ENCODE data around the gene POLR2L. TPM values are rescaled to one million over a fixed set of nuclear protein-coding genes. Genes with fewer than 3 reads are reported as not detected.

POLR2L gene
- total and polyA plus RNA-seq, 2 of the 13 experiments (the other 11 are each of a cell fraction or from before 2014, with no cell fraction given) = 104 to 114 TPM

- no peak for TF ChIP-seq ZNF496 (CRISPR knock-in tag; IDR thresholded peaks at IDR 0.05; ENCODE audit: insufficient replicate concordance)
- TF ChIP-seq GTF3A (CRISPR knock-in tag; conservative IDR thresholded peaks at IDR 0.05) = no peak
- no peak for TF ChIP-seq ZNF431 (CRISPR knock-in tag; IDR thresholded peaks at IDR 0.05; ENCODE audit: borderline replicate concordance, low read depth)
- TF ChIP-seq ZNF281 (CRISPR knock-in tag; IDR thresholded peaks at IDR 0.05; ENCODE audit: borderline replicate concordance) = peak; percentile 96
- no peak for TF ChIP-seq SCMH1 (CRISPR knock-in tag; IDR thresholded peaks at IDR 0.05; ENCODE audit: borderline replicate concordance)
- peak; percentile 69 for TF ChIP-seq RBFOX2 (IDR thresholded peaks at IDR 0.05; ENCODE audit: low read depth, low read length)
- TF ChIP-seq ZFX (CRISPR knock-in tag; IDR thresholded peaks at IDR 0.05; ENCODE audit: low read depth) = peak; percentile 85
- no peak for TF ChIP-seq ZSCAN29 (CRISPR knock-in tag; conservative IDR thresholded peaks at IDR 0.05)
- TF ChIP-seq MTF1 (CRISPR knock-in tag; IDR thresholded peaks at IDR 0.05) = no peak
- peak; percentile 80 for TF ChIP-seq BHLHE40 (IDR thresholded peaks at IDR 0.05; ENCODE audit: low read length)
- TF ChIP-seq GATAD1 (CRISPR knock-in tag; IDR thresholded peaks at IDR 0.05) = peak; percentile 69
- peak; percentile 60; the same call in 1 of the 2 replicates for TF ChIP-seq SP5 (CRISPR knock-in tag; IDR thresholded peaks at IDR 0.05; ENCODE audit: borderline replicate concordance, low read depth)
- TF ChIP-seq ZFP36L1 (CRISPR knock-in tag; IDR thresholded peaks at IDR 0.05) = peak; percentile 61; the same call in 1 of the 2 replicates
- TF ChIP-seq HMG20B (CRISPR knock-in tag; conservative IDR thresholded peaks at IDR 0.05) = peak; percentile 13; the same call in 1 of the 2 replicates
- 0 out of 2 replicates have a peak, but pooled peaks have one; percentile 23 for TF ChIP-seq ZNF253 (CRISPR knock-in tag; IDR thresholded peaks at IDR 0.05; ENCODE audit: borderline replicate concordance)
- no peak for TF ChIP-seq ZNF205 (CRISPR knock-in tag; IDR thresholded peaks at IDR 0.05)
- TF ChIP-seq ZNF678 (CRISPR knock-in tag; IDR thresholded peaks at IDR 0.05) = no peak
- TF ChIP-seq ARID4A (CRISPR knock-in tag; IDR thresholded peaks at IDR 0.05; ENCODE audit: borderline replicate concordance) = peak; percentile 55
- TF ChIP-seq HOXA5 (CRISPR knock-in tag; IDR thresholded peaks at IDR 0.05) = no peak
- no peak; the same call in 1 of the 2 replicates for TF ChIP-seq ZFP90 (CRISPR knock-in tag; IDR thresholded peaks at IDR 0.05; ENCODE audit: borderline replicate concordance)
- TF ChIP-seq RXRA (CRISPR knock-in tag; IDR thresholded peaks at IDR 0.05) = peak; percentile 93
- no peak for TF ChIP-seq ONECUT2 (CRISPR knock-in tag; IDR thresholded peaks at IDR 0.05)
- TF ChIP-seq ZBTB7B (CRISPR knock-in tag; IDR thresholded peaks at IDR 0.05) = peak; percentile 47; the same call in 1 of the 2 replicates
- no peak for TF ChIP-seq EHMT2 (IDR thresholded peaks at IDR 0.05; ENCODE audit: borderline replicate concordance, low read depth, low read length)
These were observed 1.7 kb upstream of the POLR2L start (continued) for GRCh38 chr11:843818-844692.
